ENCODE data around the gene HAL.

Gene HAL, protein sequence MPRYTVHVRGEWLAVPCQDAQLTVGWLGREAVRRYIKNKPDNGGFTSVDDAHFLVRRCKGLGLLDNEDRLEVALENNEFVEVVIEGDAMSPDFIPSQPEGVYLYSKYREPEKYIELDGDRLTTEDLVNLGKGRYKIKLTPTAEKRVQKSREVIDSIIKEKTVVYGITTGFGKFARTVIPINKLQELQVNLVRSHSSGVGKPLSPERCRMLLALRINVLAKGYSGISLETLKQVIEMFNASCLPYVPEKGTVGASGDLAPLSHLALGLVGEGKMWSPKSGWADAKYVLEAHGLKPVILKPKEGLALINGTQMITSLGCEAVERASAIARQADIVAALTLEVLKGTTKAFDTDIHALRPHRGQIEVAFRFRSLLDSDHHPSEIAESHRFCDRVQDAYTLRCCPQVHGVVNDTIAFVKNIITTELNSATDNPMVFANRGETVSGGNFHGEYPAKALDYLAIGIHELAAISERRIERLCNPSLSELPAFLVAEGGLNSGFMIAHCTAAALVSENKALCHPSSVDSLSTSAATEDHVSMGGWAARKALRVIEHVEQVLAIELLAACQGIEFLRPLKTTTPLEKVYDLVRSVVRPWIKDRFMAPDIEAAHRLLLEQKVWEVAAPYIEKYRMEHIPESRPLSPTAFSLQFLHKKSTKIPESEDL

DNA sequence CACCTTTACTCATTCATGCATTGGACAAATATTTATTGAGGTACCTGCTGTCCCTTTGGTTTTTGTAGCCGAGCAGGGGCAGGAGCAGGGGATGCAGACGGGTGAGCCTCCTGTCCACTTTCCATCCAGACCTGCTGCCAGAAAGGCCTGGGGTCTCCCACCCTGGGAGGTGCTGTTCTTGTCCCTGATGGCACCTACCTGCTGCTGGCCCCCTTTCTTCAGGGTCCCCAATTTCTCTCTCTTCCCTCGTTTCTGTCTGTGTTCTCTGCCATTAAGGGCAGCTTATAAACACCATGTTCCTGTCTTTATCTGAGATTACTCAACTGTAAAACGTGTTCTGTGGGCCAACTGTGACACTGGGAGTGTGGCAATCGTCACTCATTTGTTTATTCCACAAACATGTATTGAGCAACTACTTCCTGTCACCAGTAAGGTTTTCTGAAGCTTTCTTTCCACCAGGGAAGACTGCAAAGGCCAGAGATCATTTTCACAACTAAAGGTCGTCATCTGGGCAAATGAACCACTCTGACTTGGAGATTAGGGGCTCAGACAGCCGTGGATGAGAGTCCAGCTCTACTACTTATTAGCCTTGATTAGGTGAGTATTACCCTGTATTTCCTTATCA, at the start of gene HAL:
TSS of gene HAL (minus strand) at position 311 of the 625 bp plus-strand sequence. CDS start 434 bp downstream, outside the sequence.
- no peak for DNase-seq

DNA sequence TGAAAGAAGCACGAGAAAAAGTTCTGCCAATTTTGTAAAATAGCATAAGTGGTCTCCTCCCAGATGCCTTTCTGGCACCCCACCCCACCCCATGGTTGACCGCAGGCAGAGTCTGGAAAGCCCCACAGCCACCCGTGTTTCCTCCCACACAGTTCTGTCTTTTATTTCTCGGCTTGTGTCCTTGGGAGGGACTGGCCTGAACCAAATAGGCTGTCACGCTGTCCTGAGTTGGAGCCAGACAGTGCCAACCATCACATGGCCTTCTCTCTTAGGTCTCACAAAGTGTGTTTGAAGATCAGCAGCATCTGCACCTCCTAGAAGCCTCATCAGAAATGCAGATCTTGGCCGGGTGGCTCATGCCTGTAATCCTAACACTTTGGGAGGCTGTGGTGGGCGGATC, 49.4 kb upstream of the HAL start:
- DNase-seq: no peak

DNA sequence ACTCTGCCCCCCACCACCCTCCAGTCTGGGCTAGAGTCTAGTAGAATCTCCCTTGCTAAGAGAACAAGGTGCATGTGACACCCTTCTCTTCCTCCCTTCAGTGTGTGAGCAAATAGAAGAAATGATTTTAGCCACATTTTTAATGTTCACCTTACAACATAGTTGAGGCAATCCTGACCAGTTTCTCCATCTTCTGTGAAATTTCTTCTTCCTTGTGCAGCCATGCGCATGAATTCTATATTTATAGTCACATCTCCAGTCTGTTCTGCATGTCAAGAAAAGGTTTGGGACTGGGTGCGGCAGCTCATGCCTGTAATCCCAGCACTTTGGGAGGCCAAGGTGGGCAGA, 48.8 kb upstream of the HAL start:
- DNase-seq: no peak

DNA sequence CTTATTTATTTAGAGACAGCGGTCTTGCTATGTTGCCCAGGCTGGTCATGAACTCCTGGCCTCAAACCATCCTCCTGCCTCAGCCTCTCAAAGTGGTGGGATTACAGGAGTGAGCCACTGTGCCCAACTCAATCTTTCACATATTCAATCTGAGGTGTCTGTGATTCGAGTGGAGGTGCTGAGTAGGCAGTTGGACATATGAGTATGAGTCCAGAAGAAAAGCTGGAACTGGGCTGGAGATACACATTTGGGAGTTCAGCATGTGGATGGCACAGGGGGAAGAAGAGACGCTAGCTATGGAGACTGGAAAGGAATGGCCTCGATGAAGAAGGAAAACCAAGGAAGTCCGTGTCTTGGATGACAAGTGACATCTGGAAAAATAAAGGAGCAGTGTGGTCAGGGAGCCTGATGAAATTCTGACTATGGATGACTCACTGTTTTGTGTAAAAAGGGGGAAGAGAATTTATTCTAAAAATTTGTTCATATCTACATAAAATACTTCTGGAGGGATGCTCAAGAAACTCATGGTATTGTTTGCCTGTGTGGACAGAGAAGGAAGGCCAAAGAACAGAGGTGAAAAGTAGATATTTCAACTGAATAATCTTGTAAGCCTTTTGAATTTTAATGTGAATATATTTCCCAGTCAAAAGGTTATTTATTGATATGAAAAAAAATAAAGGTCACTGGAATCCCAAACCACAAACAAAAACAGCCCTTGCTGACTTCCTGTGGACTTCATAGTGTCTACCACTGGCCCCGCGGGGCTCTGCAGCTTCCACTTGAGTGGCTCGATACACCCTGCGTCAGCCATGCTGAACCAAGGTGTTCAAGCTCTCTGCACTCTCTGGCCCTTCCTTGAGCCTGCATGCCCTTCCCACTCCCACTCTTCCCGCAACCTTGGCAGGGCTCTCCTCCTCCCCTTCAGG, 48.1 kb upstream of the HAL start:
- no peak for DNase-seq

DNA sequence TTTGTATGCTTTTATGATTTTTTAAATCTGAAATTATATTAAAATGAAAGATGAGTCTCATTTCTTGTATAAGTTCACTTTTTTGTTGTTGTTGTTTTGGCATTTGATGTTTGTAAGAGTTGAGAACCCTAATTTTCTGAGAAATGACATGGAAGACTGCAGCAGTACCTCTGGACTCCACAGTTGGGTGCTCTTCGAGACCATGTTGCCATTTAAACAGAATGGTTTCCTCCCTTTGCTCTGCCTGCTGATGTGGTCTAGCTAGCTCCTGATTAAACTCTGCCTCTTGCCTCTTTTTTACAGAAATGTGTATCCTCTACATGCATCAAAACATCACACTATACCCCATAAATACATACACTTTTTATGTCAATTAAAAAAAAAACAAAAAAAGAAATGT, 45.0 kb upstream of the HAL start:
- no peak for DNase-seq

DNA sequence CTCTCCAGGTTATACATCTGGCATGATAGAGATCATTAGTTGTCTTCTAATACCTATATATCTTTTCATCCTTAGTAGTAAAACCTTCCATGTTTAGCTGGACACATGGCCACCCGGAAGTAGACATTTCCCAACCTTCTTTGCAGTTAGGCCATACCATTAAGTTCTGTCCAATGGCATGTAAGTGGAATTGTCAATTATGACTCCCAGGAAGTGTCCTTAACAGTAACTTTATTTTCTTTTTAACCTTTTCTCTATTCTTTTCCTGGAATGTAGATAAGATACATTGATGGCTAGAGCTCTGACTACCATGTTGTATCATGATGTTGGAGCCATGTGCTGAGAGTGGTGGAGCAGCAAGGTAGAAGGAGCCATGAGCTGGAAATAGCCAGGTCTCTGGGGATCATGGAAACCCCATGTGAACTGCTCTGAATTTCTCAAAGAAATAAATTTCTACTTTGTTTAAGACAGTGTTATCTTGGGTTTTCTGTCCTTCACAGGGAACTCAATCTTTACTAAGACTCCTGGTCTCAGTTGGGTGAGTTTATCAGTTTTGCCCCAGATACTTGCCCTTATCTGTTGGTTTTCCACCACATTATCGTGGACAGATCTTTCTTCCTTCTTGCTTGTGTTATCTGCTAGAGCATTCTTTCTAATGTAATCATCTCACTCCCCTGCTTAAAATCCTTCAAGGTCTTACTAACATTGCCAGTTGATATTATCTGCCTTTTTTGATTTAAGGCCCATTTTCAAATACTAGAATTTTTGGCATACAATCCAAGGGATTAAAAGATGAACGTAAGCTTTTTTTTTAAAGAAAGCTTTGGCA, 44.4 kb upstream of the HAL start:
- DNase-seq: no peak

DNA sequence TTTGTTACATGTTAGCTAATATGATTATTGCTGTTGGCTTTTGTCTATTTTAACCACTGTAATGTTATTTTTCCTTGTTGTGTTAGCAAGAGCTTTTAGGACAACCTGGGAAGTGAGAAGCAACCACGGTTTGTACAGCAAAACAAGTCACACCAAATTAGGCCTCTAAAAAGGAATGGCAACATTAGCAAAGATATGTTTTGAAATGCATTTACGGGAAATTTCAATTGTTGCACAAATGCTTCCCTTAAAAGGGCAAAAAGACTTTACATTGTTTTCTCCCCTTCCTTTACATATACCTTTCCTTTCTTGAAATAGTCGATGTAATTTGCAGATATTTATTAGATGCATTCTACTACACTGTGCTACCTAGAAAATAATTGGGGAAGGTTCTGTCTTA, 43.4 kb upstream of the HAL start:
- no peak for DNase-seq

DNA sequence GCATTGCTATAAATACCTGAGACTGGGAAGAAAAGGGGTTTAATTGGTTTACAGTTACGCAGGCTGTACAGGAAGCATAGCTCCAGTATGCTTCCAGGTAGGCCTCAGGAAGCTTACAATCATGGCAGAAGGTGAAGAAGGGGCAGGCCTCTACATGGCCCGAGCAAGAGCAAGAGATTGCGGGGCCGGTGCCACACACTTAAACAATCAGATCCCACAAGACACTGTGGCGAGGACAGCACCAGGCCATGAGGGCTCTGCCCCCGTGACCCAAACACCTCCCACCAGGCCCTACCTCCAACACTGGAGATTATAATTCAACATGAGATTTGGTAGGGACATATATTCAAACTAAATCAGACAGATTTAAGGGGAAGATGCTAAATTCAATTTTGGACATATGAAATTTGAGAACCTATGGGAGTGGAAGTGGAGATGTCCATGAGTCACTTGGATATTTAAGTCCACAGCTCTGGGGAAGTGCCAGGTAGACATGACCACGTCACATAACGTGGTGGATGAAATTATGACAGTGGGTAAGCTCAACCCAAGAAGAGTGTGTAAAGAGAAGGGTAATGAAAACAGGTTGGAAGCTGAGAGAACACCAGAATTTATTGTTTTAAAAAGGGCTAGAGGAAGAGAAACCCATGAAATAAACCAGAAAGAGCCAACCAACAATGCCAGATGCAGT, 40.8 kb upstream of the HAL start:
- DNase-seq: no peak

DNA sequence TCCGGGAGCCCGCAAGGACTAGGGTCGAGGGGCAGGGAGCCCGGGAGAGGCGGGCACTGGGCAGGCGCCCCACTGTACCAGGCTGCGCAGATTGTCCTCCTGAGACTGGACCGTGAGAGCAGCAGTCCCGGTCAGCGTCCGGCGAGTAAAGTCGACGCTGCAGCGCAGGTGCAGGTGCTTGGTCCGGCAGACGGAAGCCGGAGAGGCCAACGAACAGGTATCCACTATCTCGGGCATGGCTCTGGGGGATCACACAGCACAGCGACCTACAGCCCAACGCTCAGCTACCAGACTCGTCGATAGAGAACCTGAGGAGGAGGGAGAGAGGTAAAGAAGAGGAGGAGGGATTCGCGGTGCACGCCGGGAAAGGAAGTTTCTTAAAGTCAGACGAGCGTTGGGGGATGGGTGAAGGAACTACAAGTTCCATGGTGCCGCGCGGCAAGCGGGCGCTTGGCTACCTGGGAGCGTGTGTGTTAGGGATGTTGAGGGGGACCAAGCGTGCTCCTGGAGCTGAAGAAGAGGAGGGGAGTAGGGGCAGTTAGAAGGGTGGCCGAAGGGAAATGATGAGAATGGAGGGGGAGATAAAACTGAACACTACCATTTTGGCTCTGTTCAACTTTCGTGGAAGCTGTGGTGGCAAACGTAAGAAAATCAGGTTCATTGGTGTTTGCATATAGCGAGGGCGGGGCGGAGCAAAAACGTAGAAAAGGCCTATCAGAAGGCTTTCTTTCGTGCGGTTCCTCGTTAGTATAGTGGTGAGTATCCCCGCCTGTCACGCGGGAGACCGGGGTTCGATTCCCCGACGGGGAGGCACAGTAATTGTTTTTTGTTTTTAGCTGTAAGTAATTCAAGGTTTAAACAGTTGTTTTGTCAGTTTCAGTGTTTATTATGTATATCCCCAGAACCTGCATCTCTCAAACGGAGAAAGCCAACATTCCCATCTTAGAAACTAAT, 39.4 kb upstream of the HAL start, which contains the start of gene LTA4H:
TSS of gene LTA4H (minus strand) at position 305 of the 954 bp plus-strand sequence. CDS start at position 237, 68 bp downstream.
- peak; percentile 97 for DNase-seq

DNA sequence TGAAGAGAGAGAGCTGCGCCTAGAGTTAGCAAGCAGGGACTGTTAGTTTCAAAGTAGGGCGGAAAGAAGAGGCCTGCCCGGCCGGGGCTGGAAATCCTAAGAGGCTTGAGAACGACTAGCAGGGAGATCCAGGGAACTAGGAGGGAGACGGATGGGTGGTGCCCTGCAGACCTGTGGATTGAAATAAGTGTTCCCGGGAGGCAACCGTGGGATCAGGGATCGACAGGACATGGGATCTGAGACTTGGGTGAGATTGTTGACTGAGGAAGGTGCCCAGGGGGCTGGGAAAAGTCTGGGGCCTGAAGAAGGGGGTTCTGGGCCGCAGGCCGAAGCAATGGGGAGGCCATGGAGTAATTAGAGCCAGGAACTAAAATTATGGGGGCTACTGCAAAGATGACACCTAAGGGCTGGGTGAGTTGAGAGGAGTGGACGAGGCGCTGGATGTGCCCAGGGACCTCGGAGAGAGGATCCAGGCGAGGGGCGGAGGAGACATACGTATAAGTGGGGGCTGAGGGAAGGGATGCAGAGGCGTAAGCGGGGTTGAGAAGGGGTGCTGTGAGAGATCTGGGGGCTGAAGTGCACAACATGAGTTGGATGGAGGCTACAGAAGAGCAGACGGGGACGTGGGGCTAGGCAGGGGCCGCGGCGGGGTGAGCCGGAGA, 38.6 kb upstream of the HAL start:
- DNase-seq: no peak

DNA sequence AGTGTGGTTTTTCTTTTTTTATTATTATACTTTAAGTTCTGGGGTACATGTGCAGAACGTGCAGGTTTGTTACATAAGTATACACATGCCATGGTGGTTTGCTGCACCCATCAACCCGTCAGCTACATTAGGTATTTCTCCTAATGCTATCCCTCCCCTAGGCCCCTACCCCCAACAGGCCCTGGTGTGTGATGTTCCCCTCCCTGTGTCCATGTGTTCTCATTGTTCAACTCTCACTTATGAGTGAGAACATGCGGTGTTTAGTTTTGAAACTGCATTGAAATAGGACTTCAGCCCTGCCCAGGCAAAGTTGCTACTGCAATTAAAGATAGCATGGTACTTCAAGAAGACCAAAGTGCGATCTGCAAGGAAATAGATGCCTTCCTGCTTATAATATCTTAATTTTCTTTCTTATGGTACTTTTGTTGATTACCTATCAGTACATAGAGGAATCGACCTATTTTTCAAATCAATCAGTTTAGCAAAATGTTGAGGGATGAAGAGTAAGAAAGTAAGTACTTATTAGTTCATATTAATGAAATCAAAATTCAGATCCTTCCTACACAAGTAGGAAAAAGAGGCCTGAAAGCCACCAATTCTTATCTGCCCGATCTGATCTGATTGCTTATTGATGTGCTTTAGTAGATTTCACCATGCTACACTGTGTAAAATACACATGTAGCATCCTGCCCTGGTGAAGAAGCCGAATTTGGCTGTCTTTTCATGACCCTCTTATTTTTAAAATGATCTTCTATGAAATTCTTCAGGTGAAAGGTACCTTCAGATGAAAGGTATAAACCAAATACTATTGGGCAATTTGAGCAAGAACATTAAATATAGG, 37.6 kb upstream of the HAL start:
- DNase-seq: no peak

DNA sequence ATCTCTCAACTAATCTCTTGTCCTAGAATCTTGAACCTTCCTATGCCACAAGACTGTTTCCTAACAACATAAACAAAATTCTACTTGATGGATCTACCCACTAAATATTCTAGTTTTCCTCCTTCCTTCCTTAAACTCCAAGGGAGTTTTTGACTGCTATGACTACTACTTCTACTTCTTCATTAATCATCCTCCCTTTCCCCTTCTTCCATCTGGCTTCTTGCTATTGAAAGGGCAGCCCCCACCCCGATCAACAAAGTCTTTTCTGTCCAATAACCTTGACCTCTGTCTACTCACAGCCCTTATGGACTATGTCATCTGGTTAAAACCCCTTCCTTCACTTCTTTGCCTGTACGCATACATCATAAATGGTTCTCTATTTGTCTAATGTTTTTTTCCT, 33.7 kb upstream of the HAL start:
- DNase-seq: no peak

DNA sequence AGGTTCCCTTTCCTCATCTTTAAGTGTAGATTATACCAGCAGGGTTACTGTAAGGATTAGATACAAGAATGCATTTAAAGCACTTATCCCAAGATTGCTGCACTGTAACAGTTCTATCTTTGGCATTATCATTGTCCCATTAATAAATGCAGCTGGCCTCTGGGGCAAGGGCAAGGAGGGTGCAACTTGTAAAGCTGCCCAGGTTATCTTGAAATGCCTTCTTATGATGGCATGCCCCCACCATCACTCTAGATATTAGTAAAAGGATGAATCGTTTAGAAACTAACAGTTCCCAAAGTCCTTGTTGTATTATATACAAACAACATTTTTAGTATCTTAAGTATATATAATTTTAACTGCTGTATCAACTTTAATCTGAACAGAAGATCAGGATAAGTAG, 32.4 kb upstream of the HAL start:
- no peak for DNase-seq

DNA sequence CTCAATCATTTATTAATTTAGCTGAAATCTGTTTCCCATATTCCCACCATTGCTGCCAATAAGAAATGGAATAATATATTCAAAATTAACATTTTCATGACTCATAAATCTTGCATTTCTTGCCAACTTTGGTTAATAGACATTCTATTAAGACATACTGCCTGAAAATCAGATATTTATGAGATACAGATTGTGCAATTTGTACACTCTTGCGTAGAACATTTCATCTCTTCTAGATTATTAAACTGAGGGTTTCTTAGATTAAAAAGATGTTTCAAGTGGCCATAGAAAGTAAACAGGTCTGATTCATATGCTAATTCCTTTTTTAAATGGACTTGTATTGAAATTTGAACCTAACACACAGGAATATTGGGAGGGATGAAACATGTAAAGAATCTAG, 30.2 kb upstream of the HAL start:
- DNase-seq: no peak

DNA sequence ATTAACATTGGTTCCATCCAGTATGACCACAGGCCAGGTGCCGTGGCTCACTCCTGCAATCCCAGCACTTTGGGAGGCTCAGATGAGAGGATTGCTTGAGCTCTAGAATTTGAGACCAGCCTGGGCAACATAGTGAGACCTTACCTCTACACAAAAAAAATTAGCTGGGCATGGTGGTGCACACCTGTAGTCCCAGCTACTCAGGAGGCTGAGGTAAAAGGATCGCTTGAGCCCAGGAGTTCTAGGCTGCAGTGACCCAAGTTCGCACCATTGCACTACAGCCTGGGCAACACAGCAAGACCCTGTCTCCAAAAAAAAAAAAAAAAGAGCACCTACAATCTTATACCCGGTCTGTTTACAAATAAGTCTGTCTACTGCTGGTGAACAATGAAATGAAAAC, 29.4 kb upstream of the HAL start:
- no peak for DNase-seq

DNA sequence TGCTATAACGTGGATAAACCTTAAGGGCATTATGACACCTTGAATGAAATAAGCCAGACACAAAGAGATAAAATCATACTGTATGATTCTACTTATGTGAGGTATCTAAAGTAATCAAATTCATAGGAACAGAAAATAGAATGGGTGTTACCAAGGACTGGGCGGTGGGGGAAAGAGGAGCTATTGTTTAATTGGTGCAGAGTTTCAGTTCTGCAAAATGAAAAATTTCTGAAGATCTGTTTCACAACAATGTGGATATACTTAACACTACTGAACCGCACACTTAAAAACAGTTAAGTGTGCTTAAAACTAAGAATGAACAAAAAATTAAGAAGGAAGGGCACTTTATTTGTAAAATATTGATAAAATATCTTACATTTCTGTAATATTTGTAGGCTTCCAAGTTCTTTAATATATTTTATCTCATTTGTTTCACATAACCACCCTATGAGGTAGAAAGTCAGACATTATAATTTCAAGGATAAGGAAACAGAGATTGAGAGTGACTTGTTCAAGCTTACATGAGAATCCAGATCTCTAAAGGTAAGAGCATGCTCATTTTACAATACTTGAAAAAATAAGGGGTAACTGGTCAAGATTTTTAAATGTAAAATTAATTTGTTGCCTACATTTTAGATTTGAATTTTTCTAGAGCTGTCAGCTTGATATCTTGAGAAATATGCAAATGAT, 24.3 kb upstream of the HAL start:
- DNase-seq: no peak

DNA sequence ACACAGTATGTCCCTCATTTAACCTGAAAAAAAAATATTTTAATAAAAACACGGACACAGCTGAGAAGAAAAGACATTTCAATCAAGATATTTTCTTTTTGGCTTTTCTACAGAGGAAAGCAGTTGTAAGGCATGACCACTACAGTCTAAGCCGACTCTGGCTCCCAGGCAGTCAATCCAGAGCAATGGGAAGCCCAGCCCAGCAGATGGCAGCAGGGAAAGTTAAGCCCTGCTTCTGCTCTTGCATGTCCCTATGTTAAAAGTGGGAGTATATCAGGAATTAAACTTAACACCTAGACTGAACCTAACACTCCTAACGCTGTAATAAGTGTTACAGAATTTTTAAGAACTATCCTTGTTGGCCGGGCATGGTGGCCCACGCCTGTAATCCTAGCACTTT, 19.5 kb upstream of the HAL start:
- DNase-seq: no peak

Measured in activated CD4-positive, alpha-beta T cell treated with anti-CD3 and anti-CD28 coated beads for 48 hours (primary cell).